Loucy (cell line): Measurements from ENCODE around the gene ATP6V1G1.

Experiments used
- EZH2phosphoT487 ChIP-seq: fragments of 200-600 bp; IDR thresholded peaks from 2 replicates; pipeline ENCODE4 v1.6.1; 2018; ENCODE audit warnings: antibody characterized with exemption, mild to moderate bottlenecking, moderate library complexity, borderline replicate concordance
- TF ChIP-seq, protein P1 (sequence below): fragments of 200-600 bp; sonication (generic); conservative IDR thresholded peaks from 2 replicates; pipeline ENCODE4 v1.5.1; 2014; ENCODE audit warnings: mild to moderate bottlenecking, antibody characterized with exemption, low read length

DNA sequence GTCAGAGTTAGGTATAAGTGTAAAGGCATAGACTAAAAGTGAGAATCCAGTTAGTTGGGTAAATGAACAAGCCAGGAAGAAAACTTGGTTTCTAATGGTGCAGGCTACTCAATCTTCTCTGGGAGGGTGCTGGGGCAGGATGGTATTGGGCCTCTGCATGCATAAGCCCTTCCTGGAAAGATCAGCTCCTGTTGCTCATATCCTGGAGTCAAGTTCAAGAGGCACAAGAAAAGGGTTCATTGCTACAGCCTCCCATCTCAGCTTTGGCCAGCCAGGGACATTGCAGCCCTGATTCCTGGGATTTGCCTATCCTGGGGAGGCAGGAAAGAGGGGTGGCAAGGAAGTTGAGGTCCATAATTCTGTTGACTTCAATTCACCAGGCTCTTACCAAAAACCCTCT lies 40.7 kb upstream of the ATP6V1G1 start:
- TF ChIP-seq, protein P1, sequence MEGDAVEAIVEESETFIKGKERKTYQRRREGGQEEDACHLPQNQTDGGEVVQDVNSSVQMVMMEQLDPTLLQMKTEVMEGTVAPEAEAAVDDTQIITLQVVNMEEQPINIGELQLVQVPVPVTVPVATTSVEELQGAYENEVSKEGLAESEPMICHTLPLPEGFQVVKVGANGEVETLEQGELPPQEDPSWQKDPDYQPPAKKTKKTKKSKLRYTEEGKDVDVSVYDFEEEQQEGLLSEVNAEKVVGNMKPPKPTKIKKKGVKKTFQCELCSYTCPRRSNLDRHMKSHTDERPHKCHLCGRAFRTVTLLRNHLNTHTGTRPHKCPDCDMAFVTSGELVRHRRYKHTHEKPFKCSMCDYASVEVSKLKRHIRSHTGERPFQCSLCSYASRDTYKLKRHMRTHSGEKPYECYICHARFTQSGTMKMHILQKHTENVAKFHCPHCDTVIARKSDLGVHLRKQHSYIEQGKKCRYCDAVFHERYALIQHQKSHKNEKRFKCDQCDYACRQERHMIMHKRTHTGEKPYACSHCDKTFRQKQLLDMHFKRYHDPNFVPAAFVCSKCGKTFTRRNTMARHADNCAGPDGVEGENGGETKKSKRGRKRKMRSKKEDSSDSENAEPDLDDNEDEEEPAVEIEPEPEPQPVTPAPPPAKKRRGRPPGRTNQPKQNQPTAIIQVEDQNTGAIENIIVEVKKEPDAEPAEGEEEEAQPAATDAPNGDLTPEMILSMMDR = no peak
- no peak for TF ChIP-seq EZH2phosphoT487
